GM21526 (cell line): Measurements from ENCODE around the gene ARHGAP22.

Experiments used
- ATAC-seq: cut with Tn5 transposase; IDR thresholded peaks from one replicate; pipeline ENCODE4 v1.9.1; 2021; ENCODE audit warnings: moderate library complexity; ENCODE audit not compliant: unreplicated experiment, low FRiP score

Gene ARHGAP22

DNA sequence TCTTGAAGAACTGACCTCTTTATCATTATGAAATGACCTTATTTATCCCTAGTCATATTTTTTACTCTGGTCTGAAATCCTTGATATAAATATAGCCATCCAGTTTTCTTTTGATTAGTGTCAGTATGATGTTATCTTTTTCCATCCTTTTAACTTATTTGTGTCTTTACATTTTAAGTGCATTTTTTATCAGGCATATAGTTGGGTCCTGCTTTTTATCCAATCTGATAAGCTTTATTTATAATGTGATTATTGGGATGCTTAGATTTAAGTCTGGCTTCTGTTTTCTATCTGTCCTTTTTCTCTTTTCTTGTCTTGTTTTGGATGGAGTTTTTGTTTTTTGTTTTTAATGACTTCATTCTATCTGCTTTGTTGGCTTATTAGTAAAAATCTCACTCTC lies 119.2 kb downstream of the ARHGAP22 start:
- no peak for ATAC-seq

DNA sequence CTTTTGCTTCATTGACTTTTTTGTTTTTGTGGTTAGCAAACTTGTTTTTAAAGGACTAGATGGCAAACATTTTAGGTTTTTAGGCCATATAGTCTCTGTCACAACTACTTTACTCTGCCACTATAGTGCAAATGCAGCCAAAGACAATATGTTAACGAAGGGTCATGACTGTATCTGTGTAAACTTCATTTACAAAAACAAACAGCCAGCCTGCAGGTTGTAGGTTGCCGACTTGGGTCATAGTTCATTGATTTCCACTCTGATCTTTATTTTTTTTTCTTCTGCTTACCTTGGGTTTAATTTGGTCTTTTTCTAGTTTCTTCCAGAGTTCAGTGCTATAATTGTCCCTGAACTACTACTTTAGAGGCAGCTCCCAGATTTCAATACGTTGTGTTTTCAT lies 120.0 kb downstream of the ARHGAP22 start:
- ATAC-seq = no peak

- ATAC-seq = no peak
Measured at GRCh38 chr10:48482207-48482606, 122.7 kb downstream of the ARHGAP22 start.

GRCh38 chr10:48481385-48481784 lies 123.5 kb downstream of the ARHGAP22 start:
- ATAC-seq = no peak

DNA sequence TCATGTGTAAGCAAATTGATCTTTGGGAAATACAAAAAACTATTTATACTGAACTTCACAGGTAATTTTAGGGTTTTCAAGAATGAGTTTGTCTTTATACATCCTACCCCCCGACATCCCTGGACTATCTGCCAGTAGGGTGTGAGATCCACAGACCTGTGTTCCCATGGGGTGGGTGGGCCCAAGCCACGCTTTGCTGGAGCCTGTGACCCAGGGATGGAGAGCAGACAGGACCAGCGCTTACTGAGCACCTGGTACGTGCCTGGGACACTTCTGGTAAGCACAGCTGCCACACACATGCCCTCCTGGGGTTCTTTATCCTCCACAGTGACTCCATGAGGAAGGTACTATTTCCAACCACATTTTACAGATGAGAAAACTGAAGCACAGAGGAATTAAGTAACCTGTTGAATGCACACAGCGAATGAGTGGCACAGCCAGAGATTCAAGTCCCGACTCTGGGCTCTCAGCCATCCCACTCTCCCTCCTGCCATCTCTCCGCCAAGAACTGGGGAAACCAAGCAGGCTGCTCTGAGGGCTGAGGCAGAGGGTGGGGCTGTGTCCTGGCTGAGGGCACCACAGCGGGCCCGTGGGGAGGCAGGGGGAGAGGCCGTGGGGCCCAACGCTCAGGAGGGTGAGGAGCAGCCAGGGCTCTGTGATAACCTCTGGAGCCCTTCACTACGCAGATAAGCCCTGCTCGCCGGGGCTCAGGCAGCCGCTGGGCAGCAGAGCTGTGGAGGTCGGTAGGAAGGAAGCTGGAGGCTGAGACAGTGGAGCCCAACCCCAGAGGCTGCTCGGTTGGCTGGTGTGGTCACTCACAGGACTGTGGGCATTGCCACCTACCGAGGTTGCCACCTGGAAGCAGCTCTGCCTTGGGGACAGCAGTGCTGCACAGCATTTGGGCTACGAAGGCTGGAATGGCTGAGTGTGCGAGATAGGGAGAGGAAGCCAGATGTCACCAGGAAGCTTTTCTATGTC lies 124.2 kb downstream of the ARHGAP22 start:
- no peak for ATAC-seq

- ATAC-seq = no peak
Measured at GRCh38 chr10:48478980-48479811, 125.7 kb downstream of the ARHGAP22 start.

GRCh38 chr10:48478469-48478868 lies 126.4 kb downstream of the ARHGAP22 start:
- no peak for ATAC-seq

DNA sequence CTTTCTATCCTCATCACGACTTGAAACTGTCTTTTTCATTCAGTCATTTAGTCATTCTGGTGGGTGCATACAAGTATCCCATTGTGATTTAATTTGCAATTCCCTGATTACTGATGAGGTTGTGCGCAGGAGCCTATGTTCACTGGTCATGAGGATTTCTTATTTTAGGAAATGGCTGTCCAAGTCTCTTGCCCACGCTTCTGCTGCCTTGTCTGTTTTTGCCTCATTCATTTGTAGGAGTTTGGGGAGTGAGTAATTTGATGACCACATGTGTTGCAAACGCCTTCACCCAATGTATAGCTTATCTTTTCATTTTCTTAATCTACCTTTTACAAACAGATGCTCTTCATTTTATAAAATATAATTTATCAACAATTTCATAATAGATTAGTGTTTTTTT lies 127.3 kb downstream of the ARHGAP22 start:
- ATAC-seq = no peak

- no peak for ATAC-seq
Measured at GRCh38 chr10:48477141-48477540, 127.7 kb downstream of the ARHGAP22 start.

- ATAC-seq = no peak
Measured at GRCh38 chr10:48476279-48476982, 128.4 kb downstream of the ARHGAP22 start.

DNA sequence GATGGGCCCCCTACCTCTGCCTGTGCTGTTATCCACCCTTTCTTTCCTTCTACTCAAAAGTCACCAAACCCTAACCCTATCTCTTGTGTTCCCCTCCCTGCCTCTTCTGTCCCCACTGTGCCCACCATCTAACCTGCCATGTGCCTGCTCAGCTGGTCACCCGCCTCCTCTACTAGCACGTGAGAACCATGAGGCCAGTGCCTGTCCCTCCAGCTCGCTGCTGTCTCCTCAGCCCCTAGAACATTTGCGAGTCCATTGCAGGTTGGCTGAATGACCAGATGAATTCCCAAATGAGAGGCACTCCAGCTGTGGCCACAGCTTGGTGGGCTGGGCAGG lies 129.0 kb downstream of the ARHGAP22 start:
- ATAC-seq = no peak

- ATAC-seq = no peak
Measured at GRCh38 chr10:48474765-48475365, 130.0 kb downstream of the ARHGAP22 start.

DNA sequence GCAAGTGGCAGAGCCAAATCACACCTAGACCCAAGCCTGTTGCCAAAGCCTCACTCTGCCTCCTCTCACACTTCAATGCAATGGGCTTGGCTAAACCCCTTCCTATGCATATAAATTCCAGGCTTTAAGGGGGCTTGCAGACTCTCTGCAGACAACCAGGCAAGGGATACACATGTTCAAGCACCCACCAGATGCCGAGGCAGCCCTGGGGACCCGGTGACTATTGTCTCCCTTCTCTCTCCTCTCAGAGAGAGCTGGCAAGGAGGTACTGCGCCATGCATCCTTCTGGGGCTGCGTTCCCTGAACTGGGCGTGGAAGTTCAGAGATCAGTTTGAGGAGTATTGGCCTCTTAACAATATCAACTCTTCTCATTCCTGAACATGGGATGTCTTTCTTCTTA lies 131.2 kb downstream of the ARHGAP22 start:
- no peak for ATAC-seq

DNA sequence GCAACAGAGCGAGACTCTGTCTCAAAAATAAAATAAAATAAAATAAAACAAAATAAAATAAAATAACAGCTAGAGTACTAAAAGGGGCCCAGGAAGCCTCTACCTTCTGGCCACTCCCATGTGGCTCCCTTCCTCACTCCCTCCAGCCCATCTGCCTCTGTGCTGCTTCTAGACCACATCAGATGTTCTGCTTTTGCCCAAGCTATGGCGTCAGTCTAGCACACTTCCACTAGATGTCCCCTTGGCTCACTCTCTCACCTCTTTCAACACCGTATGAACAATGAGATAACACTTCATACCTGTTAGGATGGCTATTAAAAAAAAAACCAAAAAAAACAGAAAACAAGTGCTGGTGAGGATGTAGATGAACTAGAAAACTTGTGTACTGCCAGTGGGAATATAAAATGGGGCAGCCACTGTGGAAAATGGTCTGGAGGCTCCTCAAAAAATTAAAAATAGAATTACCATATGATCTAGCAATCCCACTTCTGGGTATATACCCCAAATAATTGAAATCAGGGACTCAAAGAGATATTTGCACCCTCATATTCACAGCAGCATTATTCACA lies 132.3 kb downstream of the ARHGAP22 start:
- ATAC-seq = no peak

DNA sequence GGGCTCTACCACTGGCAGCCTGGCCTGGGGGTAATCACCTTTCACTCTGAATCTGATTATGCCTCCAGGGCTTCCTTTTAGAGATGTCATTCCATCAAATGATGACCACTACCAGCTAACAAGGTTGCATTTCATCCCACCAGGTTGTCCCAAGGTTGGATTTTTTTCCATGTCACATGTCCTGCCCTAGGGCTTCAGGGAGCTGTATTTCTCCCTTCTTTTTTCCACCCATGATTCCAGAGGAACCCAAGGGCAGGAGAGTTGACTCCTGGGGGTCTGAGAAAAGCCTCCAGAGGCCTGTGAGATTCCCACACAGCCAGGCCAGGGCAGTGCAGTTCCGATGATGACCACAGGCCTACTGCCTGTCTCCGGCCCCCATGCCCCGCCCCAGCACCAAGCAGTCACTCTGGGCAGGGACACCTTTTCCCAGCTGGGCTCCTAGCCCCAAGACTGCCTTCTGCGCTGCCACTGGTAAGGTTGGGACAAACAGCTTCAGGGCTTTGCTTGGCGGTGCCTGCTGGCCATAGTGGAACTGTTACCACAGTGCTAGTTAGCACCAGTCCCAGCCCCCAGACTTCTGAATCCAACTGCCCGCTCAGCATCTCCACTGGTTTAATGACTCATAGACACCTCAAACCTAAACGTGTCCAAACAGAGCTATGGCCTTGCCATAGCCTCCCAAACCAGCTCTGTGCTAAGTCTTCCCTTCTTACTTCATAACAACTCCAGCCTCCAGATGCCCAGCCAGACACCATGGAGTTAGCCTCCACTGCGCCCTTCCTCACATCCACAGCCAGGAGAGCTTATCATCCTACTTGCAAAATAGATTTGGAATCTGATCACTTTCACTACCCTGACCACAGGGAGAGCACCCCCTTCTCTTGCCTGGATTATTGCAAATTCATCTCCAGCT lies 133.7 kb downstream of the ARHGAP22 start:
- ATAC-seq = no peak

DNA sequence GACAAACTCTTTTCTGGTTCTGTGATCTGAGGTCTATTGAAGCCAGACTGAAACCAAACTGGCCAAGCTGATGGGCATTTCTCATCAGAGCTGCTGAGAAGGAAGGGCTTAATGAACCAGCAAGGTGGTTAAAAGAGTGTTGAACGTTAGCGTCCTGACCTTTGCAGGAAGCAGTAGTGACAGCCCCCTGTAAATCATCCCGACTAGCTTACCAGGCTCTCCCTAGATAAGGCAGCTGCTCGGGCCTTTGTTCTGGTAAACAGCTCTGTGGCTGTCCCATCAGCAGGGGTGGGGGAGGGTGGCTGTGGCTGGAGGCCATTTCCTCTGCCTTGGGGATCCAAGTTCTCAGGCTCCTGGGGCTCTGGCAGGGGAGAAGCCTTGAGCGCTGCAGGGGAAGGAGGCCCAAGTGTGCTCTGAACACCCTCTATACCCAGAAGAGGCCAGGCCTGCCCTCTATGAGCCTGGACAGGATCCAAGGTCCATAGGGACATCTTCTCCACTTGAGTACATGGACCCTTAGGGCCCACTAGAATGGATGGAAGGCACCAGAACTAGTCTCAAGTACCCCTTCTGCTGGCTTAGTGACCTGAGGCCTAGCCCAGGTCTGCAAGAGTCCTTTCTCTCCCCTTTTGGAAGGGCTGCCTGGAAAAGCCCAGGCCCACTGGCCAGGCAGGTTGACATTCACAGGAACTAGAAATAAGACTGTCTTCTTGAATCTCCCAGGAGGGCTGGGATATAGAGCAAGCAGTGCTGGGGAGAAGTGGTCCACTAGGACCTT lies 134.6 kb downstream of the ARHGAP22 start:
- ATAC-seq = no peak

GRCh38 chr10:48469516-48470020 lies 135.3 kb downstream of the ARHGAP22 start:
- no peak for ATAC-seq

- no peak for ATAC-seq
Measured at GRCh38 chr10:48468866-48469511, 135.9 kb downstream of the ARHGAP22 start.
